Spinal cord (tissue), 10 donors: ENCODE measurements around the gene LGR6. TPM values are rescaled to one million over a fixed set of nuclear protein-coding genes. Genes with fewer than 3 reads are reported as not detected.
"Not testable (repeated sequence)": the region's sequence is repeated elsewhere in the genome, so short reads cannot be mapped to it uniquely, and the experiment has no call there.

ENCODE experiments used
- DNase-seq, 6 donors: peaks; one replicate each; pipeline versions ENCODE4 v3.0.0 to v3.0.0-alpha.2; 2013 to 2015; ENCODE audit warnings: low spot score in 6 of 6, low read depth in 4 of 6
- H3K27ac ChIP-seq: one replicate; pipeline ENCODE4 v1.5.1; 2013; ENCODE audit warnings: low read depth, low read length, control low read depth
- H3K27me3 ChIP-seq: one replicate; pipeline ENCODE4 v1.6.1; 2013; ENCODE audit warnings: low read length; ENCODE audit not compliant: control insufficient read depth, insufficient read depth
- H3K36me3 ChIP-seq: one replicate; pipeline ENCODE4 v1.6.1; 2013; ENCODE audit warnings: low read length; ENCODE audit not compliant: control insufficient read depth, insufficient read depth
- H3K4me1 ChIP-seq: one replicate; pipeline ENCODE4 v1.6.1; 2013; ENCODE audit warnings: low read length; ENCODE audit not compliant: control insufficient read depth, insufficient read depth
- H3K4me3 ChIP-seq: one replicate; pipeline ENCODE4 v1.5.1; 2013; ENCODE audit warnings: low read depth, low read length, control low read depth
- H3K9me3 ChIP-seq: one replicate; pipeline ENCODE4 v1.6.1; 2013; ENCODE audit warnings: low read length; ENCODE audit not compliant: control insufficient read depth, insufficient read depth
- WGBS: methylation state at CpG from one replicate; pipeline ENCODE4 v1.1.5; 2013; ENCODE audit warnings: missing lambda C conversion rate; ENCODE audit not compliant: insufficient coverage; 5-methylcytosine and 5-hydroxymethylcytosine counted together
- polyA plus RNA-seq, 2 donors: library from polyadenylated mRNA; unstranded; fragments of 120-200 nt; gene quantifications; one replicate each; pipeline ENCODE4 v1.2.1, GENCODE V29; 2013; ENCODE audit not compliant: insufficient read length in 2 of 2
- total RNA-seq, 2 donors: library from RNA; depleted of rRNA in 1 of 2; stranded (reverse); fragments of 120-200 nt in 1 of 2; fragments of >200 nt in 1 of 2; gene quantifications; one replicate each; pipeline versions ENCODE4 v1.2.3 to v1.2.4, GENCODE V29; 2013 to 2014
- donor health status: healthy.

The LGR6 gene
- total and polyA plus RNA-seq, 4 donors: 1.0 to 6.1 (median 3.7) TPM

- WGBS: 100% methylated on average over 1 of the region's 2 CpGs
- Histone ChIP-seq H3K27me3 (no peaks in the 10 kb centered on the region), H3K27ac (no peak overlapping the region), H3K36me3 (peaks cover 2% of the 10 kb centered on the region), H3K4me1 (no peaks in the 10 kb centered on the region), H3K9me3 (no peaks in the 10 kb centered on the region), H3K4me3 (no peak overlapping the region)
- DNase-seq: no peak
These were observed 131.0 kb downstream of the LGR6 start for GRCh38 chr1:202324646-202325045.

GRCh38 chr1:202329891-202330290 lies 136.3 kb downstream of the LGR6 start:
- DNase-seq: no peak
- no peak overlapping the region for H3K27ac ChIP-seq
- H3K27me3 ChIP-seq: no peaks in the 10 kb centered on the region
- no peaks in the 10 kb centered on the region for H3K9me3 ChIP-seq
- H3K4me3 ChIP-seq: no peak overlapping the region
- peaks cover 7% of the 10 kb centered on the region for H3K36me3 ChIP-seq
- H3K4me1 ChIP-seq: no peaks in the 10 kb centered on the region

DNA sequence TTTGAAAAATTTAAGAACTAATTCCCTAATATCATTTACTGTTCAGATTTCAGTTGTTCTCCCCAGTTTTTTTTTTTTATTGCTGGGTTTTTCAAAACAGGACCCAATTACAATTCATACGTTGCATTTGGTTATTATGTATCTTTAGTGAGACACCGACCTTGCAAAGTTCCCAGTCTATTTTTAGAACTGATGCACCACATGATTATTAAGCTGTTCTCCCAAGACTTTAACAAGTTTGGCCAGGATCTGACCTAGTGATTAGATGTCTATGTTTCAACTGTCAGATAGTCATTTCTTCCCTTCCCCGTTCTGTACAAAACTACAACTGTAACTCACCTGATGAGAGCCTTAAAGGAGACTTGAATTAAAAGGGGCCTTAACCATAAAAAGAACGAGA lies 140.3 kb downstream of the LGR6 start:
- Histone ChIP-seq H3K27me3 (no peaks in the 10 kb centered on the region), H3K4me3 (no peak overlapping the region), H3K27ac (no peak overlapping the region), H3K4me1 (no peaks in the 10 kb centered on the region), H3K9me3 (no peaks in the 10 kb centered on the region), H3K36me3 (peaks cover 7% of the 10 kb centered on the region)
- no CpG with 5 or more reads among the region's 4 CpGs for WGBS
- DNase-seq: no peak

DNA sequence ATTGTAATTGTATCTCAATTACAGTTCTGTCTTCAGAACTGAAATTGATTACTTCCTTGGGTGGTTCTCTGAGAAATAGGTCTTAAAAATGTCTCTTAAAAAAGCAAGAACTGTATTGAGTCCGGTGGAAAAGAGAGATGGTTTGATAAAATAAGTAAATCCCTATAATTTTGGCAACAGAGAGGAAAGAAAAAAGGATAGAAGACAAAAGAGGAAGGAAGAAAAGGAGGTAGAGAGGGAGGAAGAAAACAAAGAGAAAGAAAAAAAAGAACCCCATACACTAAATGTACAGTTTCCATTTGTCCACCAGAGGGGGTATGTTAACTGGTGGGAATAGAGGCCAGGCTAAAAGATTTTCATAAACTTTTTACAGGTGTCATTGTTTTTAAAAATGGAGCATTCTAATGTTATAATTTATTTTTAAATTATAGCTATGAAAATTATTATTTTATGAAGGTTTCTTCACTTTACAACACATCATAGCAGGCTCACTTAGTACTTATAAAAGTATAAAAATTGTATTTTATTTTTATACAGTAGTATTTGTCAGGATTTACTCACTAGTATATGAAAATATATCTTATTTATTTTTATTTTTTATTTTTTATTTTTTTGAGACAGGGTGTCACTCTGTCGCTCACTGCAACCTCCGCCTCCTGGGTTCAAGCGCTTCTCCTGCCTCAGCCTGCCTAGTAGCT lies 150.2 kb downstream of the LGR6 start:
- peak in 2 of 6 donors; percentile 66 to 78 for DNase-seq
- Histone ChIP-seq H3K27ac (no peak overlapping the region), H3K36me3 (no peaks in the 10 kb centered on the region), H3K4me3 (no peak overlapping the region), H3K27me3 (no peaks in the 10 kb centered on the region), H3K9me3 (no peaks in the 10 kb centered on the region), H3K4me1 (peaks cover 7% of the 10 kb centered on the region)
- no CpG with 5 or more reads among the region's 4 CpGs for WGBS

GRCh38 chr1:202348005-202348508 lies 154.5 kb downstream of the LGR6 start:
- no peak for DNase-seq
- H3K27me3 ChIP-seq: no peaks in the 10 kb centered on the region
- H3K27ac ChIP-seq: no peak overlapping the region
- H3K4me1 ChIP-seq: no peaks in the 10 kb centered on the region
- WGBS: 0% methylated on average over 1 of the region's 6 CpGs
- H3K9me3 ChIP-seq: no peaks in the 10 kb centered on the region
- H3K4me3 ChIP-seq: peak overlapping the region; percentile 98
- H3K36me3 ChIP-seq: no peaks in the 10 kb centered on the region

GRCh38 chr1:202348509-202349205 lies 155.1 kb downstream of the LGR6 start, which contains the start of gene PPP1R12B:
Gene PPP1R12B, plus strand, starts transcription at chr1:202348699. Its CDS starts 153 bp downstream, at chr1:202348852.
- H3K36me3 ChIP-seq: no peaks in the 10 kb centered on the region
- no peaks in the 10 kb centered on the region for H3K9me3 ChIP-seq
- peak within 1 kb of the TSS; percentile 91 for H3K27ac ChIP-seq
- no peaks in the 10 kb centered on the region for H3K4me1 ChIP-seq
- no peaks in the 10 kb centered on the region for H3K27me3 ChIP-seq
- peak; percentile 92 to 100 (median 98) for DNase-seq
- WGBS: under 1% methylated on average over 60 of the region's 60 CpGs
- H3K4me3 ChIP-seq: peak within 1 kb of the TSS; percentile 98

- peak in 2 of 6 donors; percentile 64 to 65 for DNase-seq
- Histone ChIP-seq H3K4me3 (peak overlapping the region; percentile 98), H3K27ac (peak overlapping the region; percentile 91), H3K4me1 (no peaks in the 10 kb centered on the region), H3K27me3 (no peaks in the 10 kb centered on the region), H3K36me3 (no peaks in the 10 kb centered on the region), H3K9me3 (no peaks in the 10 kb centered on the region)
- 0% methylated on average over 3 of the region's 12 CpGs for WGBS
These were observed 155.8 kb downstream of the LGR6 start for GRCh38 chr1:202349206-202349928.

DNA sequence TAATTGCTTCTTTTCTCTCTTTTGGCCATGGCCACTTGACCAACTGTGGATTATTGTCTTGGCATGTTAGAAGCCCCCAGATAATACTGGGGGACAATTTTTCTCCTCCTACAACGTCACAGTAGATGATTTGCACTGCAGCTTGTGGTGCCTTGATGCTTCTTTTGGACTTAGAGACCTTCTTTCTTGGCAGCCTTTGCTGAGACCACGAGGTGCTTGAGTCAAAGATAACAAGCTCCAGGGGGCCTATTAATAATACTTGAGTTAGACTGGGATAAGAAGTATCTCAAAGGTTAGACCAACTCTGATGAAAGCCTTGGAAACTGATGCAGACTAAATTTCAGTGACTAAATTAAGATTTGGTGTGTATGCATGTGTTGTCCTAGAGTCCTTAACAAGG lies 158.1 kb downstream of the LGR6 start:
- Histone ChIP-seq H3K4me3 (no peak overlapping the region), H3K27ac (no peak overlapping the region), H3K9me3 (no peaks in the 10 kb centered on the region), H3K4me1 (no peaks in the 10 kb centered on the region), H3K36me3 (no peaks in the 10 kb centered on the region), H3K27me3 (no peaks in the 10 kb centered on the region)
- DNase-seq: no peak
- 67% methylated on average over 1 of the region's 2 CpGs for WGBS

GRCh38 chr1:202352583-202353197 lies 159.1 kb downstream of the LGR6 start:
- 90% methylated on average over 8 of the region's 11 CpGs for WGBS
- H3K4me1 ChIP-seq, H3K4me3 ChIP-seq: not testable (repeated sequence)

More at GRCh38 chr1:202352583-202353197, 159.1 kb downstream of the LGR6 start:
- H3K36me3 ChIP-seq, H3K27me3 ChIP-seq, DNase-seq, H3K9me3 ChIP-seq, H3K27ac ChIP-seq: not testable (repeated sequence)
